ENCODE measurements around the gene SLX4. TPM values are rescaled to one million over a fixed set of nuclear protein-coding genes. Genes with fewer than 3 reads are reported as not detected.
A peak's percentile ranks its signal among the peaks of the same experiment; 100 is the strongest.

The SLX4 gene
- total RNA-seq, 1 donor from 2014 or later = 13.0 TPM

GRCh38 chr16:3580251-3580651 is 31.2 kb downstream of the SLX4 start:
- ATAC-seq (ENCODE audit: low read depth) (no peak), DNase-seq (no peak)
- CTCF ChIA-PET = interaction anchor here (1.3 kb wide), 1 partner anchor 32 kb away, joined by 3 read pairs; no protein-coding TSS in a partner anchor
- Mint-ChIP-seq H3K4me3 (peak overlapping the region; percentile 46), H3K9me3 (no peaks in the 10 kb centered on the region), H3K27ac (peak overlapping the region; percentile 92), H3K27me3 (no peaks in the 10 kb centered on the region), H3K36me3 (ENCODE audit: low read depth) (peaks cover 22% of the 10 kb centered on the region), H3K4me1 (peaks cover 51% of the 10 kb centered on the region)
- no peak for TF ChIP-seq CTCF (IDR thresholded peaks at IDR 0.05)
- POLR2A ChIA-PET = interaction anchor here (1.2 kb wide), 1 partner anchor 297 kb away, joined by 3 read pairs; the partner anchor contains the start of gene ZNF263
- intact Hi-C loops (cut with micrococcal nuclease) = no loop called here

GRCh38 chr16:3579776-3580175 is 31.6 kb downstream of the SLX4 start:
- peaks cover 24% of the 10 kb centered on the region for H3K36me3 Mint-ChIP-seq (ENCODE audit: low read depth)
- H3K27ac Mint-ChIP-seq = peak overlapping the region; percentile 92
- H3K27me3 Mint-ChIP-seq = no peaks in the 10 kb centered on the region
- ATAC-seq (ENCODE audit: low read depth) (no peak), DNase-seq (no peak)
- no peaks in the 10 kb centered on the region for H3K9me3 Mint-ChIP-seq
- peaks cover 55% of the 10 kb centered on the region for H3K4me1 Mint-ChIP-seq
- no peak for TF ChIP-seq CTCF (IDR thresholded peaks at IDR 0.05)
- intact Hi-C loops (cut with micrococcal nuclease) = loop anchor here (2.0 kb wide), 1 partner anchor 53 kb away; no protein-coding TSS in a partner anchor
- H3K4me3 Mint-ChIP-seq = peak overlapping the region; percentile 46
- ChIA-PET POLR2A (interaction anchor here (0.5 to 1.2 kb wide), 2 partner anchors 297 to 827 kb away, joined by 3 to 4 read pairs; partner anchors contain the start of genes SRRM2 and ZNF263), CTCF (interaction anchor here (1.3 kb wide), 1 partner anchor 33 kb away, joined by 3 read pairs; no protein-coding TSS in a partner anchor)

- H3K27ac Mint-ChIP-seq = peak overlapping the region; percentile 92
- peaks cover 22% of the 10 kb centered on the region for H3K36me3 Mint-ChIP-seq (ENCODE audit: low read depth)
- peak overlapping the region; percentile 78 for H3K4me3 Mint-ChIP-seq
- peaks cover 55% of the 10 kb centered on the region for H3K4me1 Mint-ChIP-seq
- intact Hi-C loops (cut with micrococcal nuclease) = loop anchor here (2.0 kb wide), 1 partner anchor 52 kb away; no protein-coding TSS in a partner anchor
- DNase-seq (no peak), ATAC-seq (ENCODE audit: low read depth) (peak; percentile 62)
- no peaks in the 10 kb centered on the region for H3K9me3 Mint-ChIP-seq
- ChIA-PET POLR2A (interaction anchor here (0.6 to 1.9 kb wide), 6 partner anchors 9 to 1116 kb away, joined by 3 to 6 read pairs (median 4); partner anchors contain the start of genes SLX4 and ZNF263), CTCF (no interaction called here)
- no peaks in the 10 kb centered on the region for H3K27me3 Mint-ChIP-seq
- TF ChIP-seq CTCF (IDR thresholded peaks at IDR 0.05) = no peak
Measured at GRCh38 chr16:3578610-3579551, 32.5 kb downstream of the SLX4 start.

GRCh38 chr16:3578121-3578520 is 33.3 kb downstream of the SLX4 start:
- no peaks in the 10 kb centered on the region for H3K9me3 Mint-ChIP-seq
- DNase-seq (no peak), ATAC-seq (ENCODE audit: low read depth) (peak; percentile 27)
- TF ChIP-seq CTCF (IDR thresholded peaks at IDR 0.05) = no peak
- intact Hi-C loops (cut with micrococcal nuclease) = loop anchor here (2.0 kb wide), 1 partner anchor 51 kb away; no protein-coding TSS in a partner anchor
- H3K4me1 Mint-ChIP-seq = peaks cover 59% of the 10 kb centered on the region
- H3K36me3 Mint-ChIP-seq (ENCODE audit: low read depth) = peaks cover 19% of the 10 kb centered on the region
- H3K27me3 Mint-ChIP-seq = no peaks in the 10 kb centered on the region
- CTCF ChIA-PET = no interaction called here
- peak overlapping the region; percentile 92 for H3K27ac Mint-ChIP-seq
- H3K4me3 Mint-ChIP-seq = peak overlapping the region; percentile 78
- POLR2A ChIA-PET = interaction anchor here (1.0 to 1.9 kb wide), 4 partner anchors 29 to 1117 kb away, joined by 4 to 6 read pairs (median 4); partner anchors contain the start of gene SLX4

All from activated B cell treated with CpG ODN at 0.5 μM for 24 hours (primary cell).